GM12891 (cell line): Measurements from ENCODE around the gene ARSG.

ENCODE experiments used
- PAX5 ChIP-seq: IDR thresholded peaks from 2 replicates; pipeline ENCODE4 v1.6.1; 2011; ENCODE audit warnings: low read length, moderate library complexity, mild to moderate bottlenecking; ENCODE audit not compliant: insufficient read depth, severe bottlenecking
- POLR2AphosphoS5 ChIP-seq: IDR thresholded peaks from 2 replicates; pipeline ENCODE4 v1.6.1; 2011; ENCODE audit warnings: low read depth, low read length, control low read depth

DNA sequence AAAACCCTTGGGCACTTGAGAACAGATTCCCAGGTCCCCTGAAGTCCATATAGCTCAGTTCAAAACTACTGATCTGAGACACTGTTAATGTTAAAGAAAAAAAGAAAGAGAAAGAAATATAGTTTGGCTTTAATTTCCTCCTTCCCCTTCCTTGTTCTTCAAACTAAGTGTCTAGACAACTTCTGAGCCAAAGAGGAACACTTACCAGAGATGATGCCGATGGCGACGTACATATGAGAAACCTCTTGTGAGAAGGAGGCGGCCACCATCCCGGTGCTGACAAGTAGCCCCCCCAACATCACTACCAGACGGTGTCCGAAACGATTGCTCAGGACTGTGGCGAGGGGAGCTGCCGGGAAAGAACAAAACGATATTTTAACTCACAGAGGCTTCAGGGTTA, 17.6 kb upstream of the ARSG start:
- no peak for TF ChIP-seq POLR2AphosphoS5
- no peak for TF ChIP-seq PAX5
